Motor neuron (in vitro differentiated cells): Measurements from ENCODE around the gene DCAF10. TPM values are rescaled to one million over a fixed set of nuclear protein-coding genes. Genes with fewer than 3 reads are reported as not detected.
A peak's percentile ranks its signal among the peaks of the same experiment; 100 is the strongest.

Experiments
- ATAC-seq, 8 experiments: fragments of 200-7000 bp; cut with Tn5 transposase; replicated peaks in 6 of 8; 2 replicates each; pipeline ENCODE4 v1.8.0; 2021; ENCODE audit warnings: mild to moderate bottlenecking in 8 of 8, moderate library complexity in 8 of 8
- H3K27ac ChIP-seq, 2 donors: fragments of 250-450 bp; sonication (Bioruptor Pico); 2 replicates each; pipeline ENCODE4 v1.9.0; 2021; ENCODE audit warnings: antibody characterized with exemption in 2 of 2, mild to moderate bottlenecking in 2 of 2, moderate library complexity in 1 of 2
- H3K4me1 ChIP-seq, 2 donors: fragments of 250-450 bp; sonication (Bioruptor Pico); replicated peaks in 1 of 2; 2 replicates each; pipeline ENCODE4 v1.6.1; 2021; ENCODE audit warnings: antibody characterized with exemption in 2 of 2, mild to moderate bottlenecking in 2 of 2, moderate library complexity in 1 of 2
- H3K4me3 ChIP-seq, 5 donors: fragments of 250-450 bp; sonication (Bioruptor Pico); 2 replicates each; pipeline ENCODE4 v1.9.0; 2021; ENCODE audit warnings: antibody characterized with exemption in 5 of 5, mild to moderate bottlenecking in 5 of 5, moderate library complexity in 4 of 5
- WGBS, 10 experiments: fragments of 450-650 bp; shearing (Covaris generic); methylation state at CpG; one replicate each; pipeline ENCODE4 v1.0.0; 2022; 5-methylcytosine and 5-hydroxymethylcytosine counted together
- in situ Hi-C, 9 experiments: fragments of 400-800 bp; cut with MboI; loops; one replicate each; pipeline ENCODE4 v1.15.0; 2021; ENCODE audit warnings: low sequenced_read_pairs in 9 of 9, low pct_unique_long_range_greater_than_20kb in 2 of 9; ENCODE audit not compliant: unreplicated experiment in 9 of 9
- total RNA-seq, 8 experiments: library from RNA; unstranded; fragments of 300-600 nt; gene quantifications; 2 replicates each; pipeline versions ENCODE4 v1.2.3 to v1.2.4, GENCODE V29; 2022

The DCAF10 gene
- total RNA-seq, 8 experiments from 2014 or later, result 11.7 to 34.7 (median 18.6) TPM

GRCh38 chr9:37836386-37836785, 35.8 kb downstream of the DCAF10 start:
- no peak for ATAC-seq
- Histone ChIP-seq H3K4me3 (no peak overlapping the region), H3K4me1 (no peaks in the 10 kb centered on the region), H3K27ac (no peak overlapping the region)
- 80 to 100% (median 100%) methylated on average over 1 to 2 of the region's 2 CpGs; no CpG with 5 or more reads in 2 of the 10 experiments for WGBS, 10 experiments
- in situ Hi-C loops, result no loop called here

- in situ Hi-C loops, result no loop called here
- no peak overlapping the region for H3K4me3 ChIP-seq
- no peak overlapping the region for H3K27ac ChIP-seq
- 29 to 100% (median 92%) methylated on average over 1 to 3 of the region's 3 CpGs; no CpG with 5 or more reads in 3 of the 10 experiments for WGBS, 10 experiments
- no peaks in the 10 kb centered on the region for H3K4me1 ChIP-seq
- peak in 6 of 8 experiments; percentile 44 to 83 (median 66) for ATAC-seq
Observed at GRCh38 chr9:37839496-37840461, 39.2 kb downstream of the DCAF10 start.

GRCh38 chr9:37840560-37841194, 40.1 kb downstream of the DCAF10 start:
- WGBS, 10 experiments, result 3 to 95% (median 75%) methylated on average over 1 to 4 of the region's 4 CpGs
- in situ Hi-C loops, result no loop called here
- no peaks in the 10 kb centered on the region for H3K4me1 ChIP-seq
- peak in 6 of 8 experiments; percentile 39 to 92 (median 66) for ATAC-seq
- no peak overlapping the region for H3K4me3 ChIP-seq
- no peak overlapping the region for H3K27ac ChIP-seq

- H3K4me3 ChIP-seq, result no peak overlapping the region
- ATAC-seq, result no peak
- no peak overlapping the region for H3K27ac ChIP-seq
- WGBS, 10 experiments, result 79 to 100% (median 100%) methylated on average over 1 to 2 of the region's 2 CpGs; no CpG with 5 or more reads in 1 of the 10 experiments
- H3K4me1 ChIP-seq, result no peaks in the 10 kb centered on the region
- in situ Hi-C loops, result no loop called here
Observed at GRCh38 chr9:37852222-37852621, 51.6 kb downstream of the DCAF10 start.

- Histone ChIP-seq H3K4me1 (no peaks in the 10 kb centered on the region), H3K4me3 (no peak overlapping the region), H3K27ac (no peak overlapping the region)
- no peak for ATAC-seq
- 75 to 100% (median 93%) methylated on average over 1 of the region's 1 CpG; no CpG with 5 or more reads in 4 of the 10 experiments for WGBS, 10 experiments
- in situ Hi-C loops, result no loop called here
Observed at GRCh38 chr9:37856551-37856950, 56.0 kb downstream of the DCAF10 start.

- H3K27ac ChIP-seq, result no peak overlapping the region
- no peaks in the 10 kb centered on the region for H3K4me1 ChIP-seq
- H3K4me3 ChIP-seq, result no peak overlapping the region
- WGBS, 10 experiments, result 86 to 100% (median 100%) methylated on average over 1 of the region's 1 CpG; no CpG with 5 or more reads in 4 of the 10 experiments
- in situ Hi-C loops, result no loop called here
- ATAC-seq, result no peak
Observed at GRCh38 chr9:37859043-37859442, 58.4 kb downstream of the DCAF10 start.

- 67 to 100% (median 94%) methylated on average over 1 to 2 of the region's 3 CpGs for WGBS, 10 experiments
- no peaks in the 10 kb centered on the region for H3K4me1 ChIP-seq
- H3K4me3 ChIP-seq, result no peak overlapping the region
- no peak overlapping the region for H3K27ac ChIP-seq
- peak in 2 of 8 experiments; percentile 28 to 84 for ATAC-seq
- in situ Hi-C loops, result no loop called here
Observed at GRCh38 chr9:37862530-37862929, 61.9 kb downstream of the DCAF10 start.

- in situ Hi-C loops, result no loop called here
- no peaks in the 10 kb centered on the region for H3K4me1 ChIP-seq
- 91 to 100% (median 99%) methylated on average over 1 to 5 of the region's 5 CpGs; no CpG with 5 or more reads in 2 of the 10 experiments for WGBS, 10 experiments
Observed at GRCh38 chr9:37870081-37870798, 69.6 kb downstream of the DCAF10 start.

GRCh38 chr9:37870799-37871176, 70.2 kb downstream of the DCAF10 start:
- in situ Hi-C loops, result no loop called here
- H3K27ac ChIP-seq, result no peak overlapping the region
- no peak overlapping the region for H3K4me3 ChIP-seq
- H3K4me1 ChIP-seq, result no peaks in the 10 kb centered on the region
- WGBS, 10 experiments, result 68 to 100% (median 100%) methylated on average over 1 to 4 of the region's 5 CpGs; no CpG with 5 or more reads in 3 of the 10 experiments
- no peak for ATAC-seq

More at GRCh38 chr9:37870081-37870798, 69.6 kb downstream of the DCAF10 start:
- ATAC-seq, result no peak
- no peak overlapping the region for H3K4me3 ChIP-seq
- no peak overlapping the region for H3K27ac ChIP-seq

GRCh38 chr9:37873955-37874354, 73.4 kb downstream of the DCAF10 start:
- Histone ChIP-seq H3K4me1 (no peaks in the 10 kb centered on the region), H3K4me3 (no peak overlapping the region), H3K27ac (no peak overlapping the region)
- 100% methylated on average over 1 of the region's 2 CpGs; no CpG with 5 or more reads in 9 of the 10 experiments for WGBS, 10 experiments
- no peak for ATAC-seq
- in situ Hi-C loops, result no loop called here

- 89 to 100% (median 100%) methylated on average over 1 of the region's 1 CpG; no CpG with 5 or more reads in 5 of the 10 experiments for WGBS, 10 experiments
- ATAC-seq, result no peak
- Histone ChIP-seq H3K4me3 (no peak overlapping the region), H3K27ac (no peak overlapping the region), H3K4me1 (no peaks in the 10 kb centered on the region)
- in situ Hi-C loops, result loop anchor here in 1 of 9 experiments (25.0 kb wide), 2 partner anchors 89 to 289 kb away; partner anchors contain the start of genes EXOSC3, FBXO10 and TOMM5
Observed at GRCh38 chr9:37876376-37876775, 75.8 kb downstream of the DCAF10 start.

GRCh38 chr9:37880916-37881479, 80.4 kb downstream of the DCAF10 start:
- no peak overlapping the region for H3K4me3 ChIP-seq
- no peak overlapping the region for H3K27ac ChIP-seq
- no peak for ATAC-seq
- no peaks in the 10 kb centered on the region for H3K4me1 ChIP-seq
- in situ Hi-C loops, result loop anchor here in 1 of 9 experiments (25.0 kb wide), 2 partner anchors 94 to 294 kb away; partner anchors contain the start of genes EXOSC3, FBXO10 and TOMM5
- 69 to 100% (median 92%) methylated on average over 1 to 2 of the region's 2 CpGs; no CpG with 5 or more reads in 1 of the 10 experiments for WGBS, 10 experiments
